ENCODE measurements around the gene NFKBIZ.

NFKBIZ gene

GRCh38 chr3:101848754-101849713 is at the start of gene NFKBIZ:
TSS of gene NFKBIZ (plus strand) at chr3:101849514. CDS start at chr3:101849629, 115 bp downstream.
- TF ChIP-seq CTCF (IDR thresholded peaks at IDR 0.05; ENCODE audit: borderline replicate concordance, insufficient read depth, low read depth, low read length) = no peak

GRCh38 chr3:101801174-101801573 is 48.1 kb upstream of the NFKBIZ start:
- TF ChIP-seq CTCF (IDR thresholded peaks at IDR 0.05; ENCODE audit: borderline replicate concordance, insufficient read depth, low read depth, low read length) = no peak
- no peak overlapping the region for H3K4me3 ChIP-seq (ENCODE audit: low read depth, low read length)

More at GRCh38 chr3:101848754-101849713, at the start of gene NFKBIZ:
- peak within 1 kb of the TSS; percentile 88 for H3K4me3 ChIP-seq (ENCODE audit: low read depth, low read length)

- H3K4me3 ChIP-seq (ENCODE audit: low read depth, low read length) = no peak overlapping the region
- no peak for TF ChIP-seq CTCF (IDR thresholded peaks at IDR 0.05; ENCODE audit: borderline replicate concordance, insufficient read depth, low read depth, low read length)
Measured at GRCh38 chr3:101802179-101802578, 47.1 kb upstream of the NFKBIZ start.

GRCh38 chr3:101803173-101803782 is 46.0 kb upstream of the NFKBIZ start:
- H3K4me3 ChIP-seq (ENCODE audit: low read depth, low read length) = no peak overlapping the region
- peak; percentile 61; the same call in 1 of the 2 replicates for TF ChIP-seq CTCF (IDR thresholded peaks at IDR 0.05; ENCODE audit: borderline replicate concordance, insufficient read depth, low read depth, low read length)

GRCh38 chr3:101803939-101804338 is 45.4 kb upstream of the NFKBIZ start:
- H3K4me3 ChIP-seq (ENCODE audit: low read depth, low read length) = no peak overlapping the region
- TF ChIP-seq CTCF (IDR thresholded peaks at IDR 0.05; ENCODE audit: borderline replicate concordance, insufficient read depth, low read depth, low read length) = no peak

GRCh38 chr3:101806491-101806890 is 42.8 kb upstream of the NFKBIZ start:
- TF ChIP-seq CTCF (IDR thresholded peaks at IDR 0.05; ENCODE audit: borderline replicate concordance, insufficient read depth, low read depth, low read length) = no peak
- no peak overlapping the region for H3K4me3 ChIP-seq (ENCODE audit: low read depth, low read length)

All from GM12875 (cell line).